Measurements from ENCODE around the gene PLXNA4.

GRCh38 chr7:132105096-132105495 is 471.2 kb downstream of the PLXNA4 start:
- TF ChIP-seq CTCF (IDR thresholded peaks at IDR 0.05) (no peak), POLR2A (IDR thresholded peaks at IDR 0.05) (no peak)
